ENCODE measurements around the gene NKX2-4.

The NKX2-4 gene

GRCh38 chr20:21386111-21386510 lies 11.2 kb downstream of the NKX2-4 start:
- TF ChIP-seq, protein P1, sequence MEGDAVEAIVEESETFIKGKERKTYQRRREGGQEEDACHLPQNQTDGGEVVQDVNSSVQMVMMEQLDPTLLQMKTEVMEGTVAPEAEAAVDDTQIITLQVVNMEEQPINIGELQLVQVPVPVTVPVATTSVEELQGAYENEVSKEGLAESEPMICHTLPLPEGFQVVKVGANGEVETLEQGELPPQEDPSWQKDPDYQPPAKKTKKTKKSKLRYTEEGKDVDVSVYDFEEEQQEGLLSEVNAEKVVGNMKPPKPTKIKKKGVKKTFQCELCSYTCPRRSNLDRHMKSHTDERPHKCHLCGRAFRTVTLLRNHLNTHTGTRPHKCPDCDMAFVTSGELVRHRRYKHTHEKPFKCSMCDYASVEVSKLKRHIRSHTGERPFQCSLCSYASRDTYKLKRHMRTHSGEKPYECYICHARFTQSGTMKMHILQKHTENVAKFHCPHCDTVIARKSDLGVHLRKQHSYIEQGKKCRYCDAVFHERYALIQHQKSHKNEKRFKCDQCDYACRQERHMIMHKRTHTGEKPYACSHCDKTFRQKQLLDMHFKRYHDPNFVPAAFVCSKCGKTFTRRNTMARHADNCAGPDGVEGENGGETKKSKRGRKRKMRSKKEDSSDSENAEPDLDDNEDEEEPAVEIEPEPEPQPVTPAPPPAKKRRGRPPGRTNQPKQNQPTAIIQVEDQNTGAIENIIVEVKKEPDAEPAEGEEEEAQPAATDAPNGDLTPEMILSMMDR (IDR thresholded peaks at IDR 0.05): no peak
- no peak for DNase-seq (ENCODE audit: low spot score)
- Histone ChIP-seq H3K4me3 (no peak overlapping the region), H3K27ac (no peak overlapping the region)

DNA sequence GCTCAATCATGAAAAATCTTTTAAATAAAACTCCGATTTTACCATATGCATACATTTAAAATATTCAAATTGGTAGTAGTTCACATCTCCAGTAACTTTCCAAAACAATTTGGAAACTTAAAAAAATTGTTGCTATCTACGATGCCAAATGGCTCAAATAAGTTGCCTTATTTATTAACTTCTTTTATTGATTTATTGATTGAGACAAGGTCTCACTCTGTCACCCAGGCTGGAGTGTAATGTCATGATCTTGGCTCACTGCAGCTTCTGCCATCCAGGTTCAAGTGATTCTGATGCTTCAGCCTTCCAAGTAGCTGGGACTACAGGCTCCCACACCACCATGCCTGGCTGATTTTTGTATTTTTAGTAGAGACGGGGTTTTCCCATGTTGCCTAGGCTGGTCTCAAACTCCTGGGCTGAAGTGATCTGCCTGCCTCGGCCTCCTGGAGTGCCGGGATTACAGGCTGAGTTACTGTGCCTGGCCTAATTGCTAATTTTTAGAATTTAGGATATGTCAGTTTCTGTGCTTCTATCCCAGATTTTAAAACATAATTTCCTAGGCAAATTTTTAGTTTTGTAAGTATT lies 12.9 kb downstream of the NKX2-4 start:
- TF ChIP-seq, protein P1 (IDR thresholded peaks at IDR 0.05): no peak
- DNase-seq (ENCODE audit: low spot score): no peak
- Histone ChIP-seq H3K27ac (no peak overlapping the region), H3K4me3 (no peak overlapping the region)

- Histone ChIP-seq H3K27ac (no peak overlapping the region), H3K4me3 (no peak overlapping the region)
- TF ChIP-seq, protein P1 (IDR thresholded peaks at IDR 0.05): no peak
- no peak for DNase-seq (ENCODE audit: low spot score)
Observed at GRCh38 chr20:21381619-21382018, 15.7 kb downstream of the NKX2-4 start.

DNA sequence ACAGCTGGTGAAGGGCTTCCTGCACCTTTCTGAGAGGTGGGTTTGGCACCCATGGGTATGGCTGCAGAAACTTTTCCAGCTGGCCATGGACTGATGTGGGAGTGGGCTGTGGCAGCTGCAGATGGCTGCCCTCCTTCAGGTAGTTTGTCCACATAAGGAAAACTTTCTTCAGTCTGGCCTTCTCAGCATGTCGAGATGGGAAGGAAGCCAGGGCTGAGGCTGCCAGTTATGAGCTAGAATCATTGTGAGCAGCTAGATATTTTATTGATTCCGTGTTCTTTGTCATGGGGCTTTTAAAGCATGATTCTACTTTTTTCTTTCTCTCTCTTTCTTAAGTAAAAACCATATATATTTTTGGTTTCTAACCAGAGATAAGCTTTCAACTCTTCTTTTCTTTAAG lies 16.6 kb downstream of the NKX2-4 start:
- TF ChIP-seq, protein P1 (IDR thresholded peaks at IDR 0.05): no peak
- Histone ChIP-seq H3K27ac (no peak overlapping the region), H3K4me3 (no peak overlapping the region)
- no peak for DNase-seq (ENCODE audit: low spot score)

DNA sequence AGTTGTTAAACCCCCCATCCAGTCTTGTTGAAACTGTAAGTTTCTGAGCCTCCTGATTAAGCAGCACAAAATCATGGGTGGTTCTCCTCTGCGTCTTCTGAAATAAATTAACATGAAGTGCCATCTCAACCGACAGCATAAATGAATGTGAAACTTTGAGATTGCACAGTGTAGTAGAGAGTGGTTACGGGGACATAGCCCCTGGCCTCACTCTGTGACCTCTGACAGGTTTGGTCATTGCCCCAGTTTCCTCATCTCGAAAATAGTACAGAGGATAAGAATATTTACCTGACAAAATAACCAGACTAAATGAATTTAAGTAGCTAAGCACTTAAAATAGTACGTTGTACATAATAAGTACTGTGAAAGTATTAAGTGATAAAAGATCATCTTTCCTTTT lies 19.1 kb downstream of the NKX2-4 start:
- no peak overlapping the region for H3K27ac ChIP-seq
- no peak overlapping the region for H3K4me3 ChIP-seq
- DNase-seq (ENCODE audit: low spot score): no peak
- TF ChIP-seq, protein P1 (IDR thresholded peaks at IDR 0.05): no peak

GRCh38 chr20:21377701-21378100 lies 19.6 kb downstream of the NKX2-4 start:
- H3K4me3 ChIP-seq: no peak overlapping the region
- no peak overlapping the region for H3K27ac ChIP-seq
- TF ChIP-seq, protein P1 (IDR thresholded peaks at IDR 0.05): no peak
- DNase-seq (ENCODE audit: low spot score): no peak

DNA sequence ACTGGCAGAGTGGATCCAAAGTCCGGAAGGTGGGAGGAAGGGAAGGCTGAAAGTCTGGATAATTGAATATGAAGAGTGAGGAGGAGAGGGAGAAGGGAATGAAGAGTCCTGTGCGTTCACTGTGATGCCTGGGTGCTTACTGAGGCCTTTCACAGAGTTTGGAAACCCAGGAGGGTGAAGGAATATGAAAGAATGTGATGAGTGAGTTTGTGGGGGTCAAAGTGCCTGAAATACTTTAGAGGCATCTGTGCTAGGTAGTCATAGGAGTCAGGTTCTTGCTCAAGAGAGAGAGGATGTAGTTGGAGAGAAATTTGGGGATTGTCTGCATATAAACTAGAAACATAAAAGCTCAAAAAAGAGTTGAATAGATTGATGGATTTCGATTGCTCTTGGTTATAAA lies 20.7 kb downstream of the NKX2-4 start:
- TF ChIP-seq, protein P1 (IDR thresholded peaks at IDR 0.05): no peak
- H3K4me3 ChIP-seq: no peak overlapping the region
- no peak overlapping the region for H3K27ac ChIP-seq
- no peak for DNase-seq (ENCODE audit: low spot score)

All from coronary artery (tissue), 2 donors.